ENCODE results near the gene EDIL3. TPM values are rescaled to one million over a fixed set of nuclear protein-coding genes. Genes with fewer than 3 reads are reported as not detected.

The EDIL3 gene
- total and polyA plus RNA-seq, 2 of the 8 experiments (the other 6 are each of a cell fraction or from before 2014, with no cell fraction given) = 14.7 to 47.2 TPM

DNA sequence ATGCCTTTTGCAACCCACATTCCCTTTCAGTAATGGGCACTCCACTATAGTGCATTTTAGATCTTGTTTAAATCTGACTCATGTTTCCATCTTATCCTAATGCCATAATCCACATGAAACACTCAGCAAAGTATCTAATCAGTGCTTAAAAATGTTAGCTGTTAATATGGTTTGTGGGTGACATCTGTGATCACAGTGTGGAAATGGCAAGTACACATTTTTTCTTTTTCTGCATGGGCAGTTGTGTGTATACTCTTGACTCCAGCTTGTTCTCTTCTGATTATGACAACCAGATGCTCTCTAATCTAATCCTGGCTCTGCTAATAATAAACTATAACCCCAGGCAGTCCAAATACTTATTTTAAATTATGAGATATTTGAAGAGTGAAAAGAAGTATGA, 103.3 kb downstream of the EDIL3 start:
- Histone ChIP-seq H3K9ac (replicated peaks in 1 of 4; ENCODE audit: extremely low read depth in 1 of 4, low read depth in 3 of 4, low read length in 3 of 4) (no peak overlapping the region), H3K27ac (ENCODE audit: low read depth, low read length) (no peak overlapping the region), H2BK15ac (ENCODE audit: low read length) (no peak overlapping the region), H3K9me3 (ENCODE audit: insufficient read depth in 2 of 2, low read depth in 1 of 2, low read length in 1 of 2) (no peaks in the 10 kb centered on the region), H2BK5ac (ENCODE audit: low read depth, low read length) (no peak overlapping the region), H3K23me2 (ENCODE audit: low read depth, low read length) (no peaks in the 10 kb centered on the region), H4K8ac (ENCODE audit: extremely low read depth, insufficient read depth, low read length) (no peak overlapping the region), H3K36me3 (ENCODE audit: control insufficient read depth in 2 of 4, insufficient read depth in 4 of 4, low read length in 3 of 4) (no peaks in the 10 kb centered on the region), H3K79me2 (ENCODE audit: control insufficient read depth in 1 of 2, insufficient read depth in 2 of 2, low read length in 2 of 2) (no peaks in the 10 kb centered on the region), H3K4ac (replicated peaks; ENCODE audit: insufficient read length, low read depth, low read length) (no peak overlapping the region), H3K18ac (ENCODE audit: extremely low read depth, low read length) (no peak overlapping the region), H2AK5ac (ENCODE audit: low read depth, low read length) (no peak overlapping the region), H2BK120ac (replicated peaks; ENCODE audit: low read depth, low read length) (no peak overlapping the region), H3K4me2 (ENCODE audit: insufficient read depth in 1 of 2, low read depth in 2 of 2, low read length in 2 of 2) (no peak overlapping the region), H2BK20ac (ENCODE audit: low read length) (no peak overlapping the region), H3K4me1 (replicated peaks in 1 of 4; ENCODE audit: control insufficient read depth in 3 of 4, insufficient read depth in 4 of 4, low read length in 3 of 4) (peaks cover 0 to 2% (median 0%) of the 10 kb centered on the region in 4 experiments; a peak in 1 of 7 replicates), H3K14ac (ENCODE audit: insufficient read length) (no peak overlapping the region), H3K4me3 (ENCODE audit: extremely low read depth in 1 of 4, insufficient read depth in 2 of 4, low read depth in 3 of 4, low read length in 4 of 4) (no peak overlapping the region), H4K5ac (ENCODE audit: insufficient read length, low read depth, low read length) (no peak overlapping the region), H4K20me1 (replicated peaks in 1 of 2; ENCODE audit: control insufficient read depth in 1 of 2, insufficient read depth in 2 of 2, low read length in 2 of 2) (no peaks in the 10 kb centered on the region), H2AFZ (ENCODE audit: low read length) (no peak overlapping the region), H2BK12ac (ENCODE audit: low read depth, low read length) (no peak overlapping the region), H3K23ac (ENCODE audit: insufficient read length) (no peak overlapping the region), H3K56ac (replicated peaks; ENCODE audit: insufficient read length, low read depth, low read length) (no peak overlapping the region), H3K79me1 (ENCODE audit: low read depth, low read length) (peaks cover 2% of the 10 kb centered on the region; the same call in 1 of the 2 replicates), H3K27me3 (replicated peaks in 1 of 4; ENCODE audit: control insufficient read depth in 3 of 4, extremely low read depth in 1 of 4, insufficient read depth in 3 of 4, low read length in 3 of 4) (no peaks in the 10 kb centered on the region), H4K91ac (replicated peaks; ENCODE audit: insufficient read length, low read length) (no peak overlapping the region)
- ChIA-PET POLR2A (ENCODE audit: partially characterized antibody) (no interaction called here), CTCF (ENCODE audit: partially characterized antibody) (interaction anchor here (0.6 to 1.1 kb wide), 2 partner anchors 10 to 87 kb away, joined by 3 to 4 read pairs; no protein-coding TSS in a partner anchor)
- TF ChIP-seq, protein P1, sequence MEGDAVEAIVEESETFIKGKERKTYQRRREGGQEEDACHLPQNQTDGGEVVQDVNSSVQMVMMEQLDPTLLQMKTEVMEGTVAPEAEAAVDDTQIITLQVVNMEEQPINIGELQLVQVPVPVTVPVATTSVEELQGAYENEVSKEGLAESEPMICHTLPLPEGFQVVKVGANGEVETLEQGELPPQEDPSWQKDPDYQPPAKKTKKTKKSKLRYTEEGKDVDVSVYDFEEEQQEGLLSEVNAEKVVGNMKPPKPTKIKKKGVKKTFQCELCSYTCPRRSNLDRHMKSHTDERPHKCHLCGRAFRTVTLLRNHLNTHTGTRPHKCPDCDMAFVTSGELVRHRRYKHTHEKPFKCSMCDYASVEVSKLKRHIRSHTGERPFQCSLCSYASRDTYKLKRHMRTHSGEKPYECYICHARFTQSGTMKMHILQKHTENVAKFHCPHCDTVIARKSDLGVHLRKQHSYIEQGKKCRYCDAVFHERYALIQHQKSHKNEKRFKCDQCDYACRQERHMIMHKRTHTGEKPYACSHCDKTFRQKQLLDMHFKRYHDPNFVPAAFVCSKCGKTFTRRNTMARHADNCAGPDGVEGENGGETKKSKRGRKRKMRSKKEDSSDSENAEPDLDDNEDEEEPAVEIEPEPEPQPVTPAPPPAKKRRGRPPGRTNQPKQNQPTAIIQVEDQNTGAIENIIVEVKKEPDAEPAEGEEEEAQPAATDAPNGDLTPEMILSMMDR (IDR thresholded peaks at IDR 0.05; ENCODE audit: control extremely low read depth in 1 of 3, insufficient read depth in 1 of 3, low read depth in 1 of 3, low read length in 3 of 3) = no peak
- no peak for TF ChIP-seq CBX5 (IDR thresholded peaks at IDR 0.05; ENCODE audit: low read depth, low read length)
- DNase-seq (ENCODE audit: low read depth in 1 of 2, low spot score in 2 of 2) (no peak), FAIRE-seq (no peak)

Measured in H1 (cell line).